Measurements from ENCODE around the gene CXorf58. TPM values are rescaled to one million over a fixed set of nuclear protein-coding genes. Genes with fewer than 3 reads are reported as not detected.
"Not testable (repeated sequence)": the region's sequence is repeated elsewhere in the genome, so short reads cannot be mapped to it uniquely, and the experiment has no call there.

CXorf58 gene, protein sequence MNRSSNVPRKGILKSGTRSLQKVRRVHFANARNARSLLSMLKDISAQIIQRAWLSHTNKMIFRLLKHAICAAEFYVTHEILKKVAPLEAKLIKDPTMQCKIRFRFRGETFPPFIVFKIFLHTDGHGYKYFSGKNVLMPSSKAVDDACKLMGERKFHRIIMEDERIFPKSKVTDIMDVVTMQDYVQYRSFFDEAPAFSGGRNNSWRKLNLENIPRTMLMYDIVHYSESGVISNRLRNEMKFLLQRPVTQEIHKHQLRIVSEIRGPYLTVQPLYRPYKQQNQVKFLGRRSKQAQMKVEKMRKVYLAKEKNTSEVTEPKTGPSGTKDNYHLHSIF
- polyA plus RNA-seq (2014; cell fraction: cytosol; rRNA removed) = not detected in 2 replicates
- polyA plus RNA-seq (2014; cell fraction: nucleus; rRNA removed) = not detected in 2 replicates

DNA sequence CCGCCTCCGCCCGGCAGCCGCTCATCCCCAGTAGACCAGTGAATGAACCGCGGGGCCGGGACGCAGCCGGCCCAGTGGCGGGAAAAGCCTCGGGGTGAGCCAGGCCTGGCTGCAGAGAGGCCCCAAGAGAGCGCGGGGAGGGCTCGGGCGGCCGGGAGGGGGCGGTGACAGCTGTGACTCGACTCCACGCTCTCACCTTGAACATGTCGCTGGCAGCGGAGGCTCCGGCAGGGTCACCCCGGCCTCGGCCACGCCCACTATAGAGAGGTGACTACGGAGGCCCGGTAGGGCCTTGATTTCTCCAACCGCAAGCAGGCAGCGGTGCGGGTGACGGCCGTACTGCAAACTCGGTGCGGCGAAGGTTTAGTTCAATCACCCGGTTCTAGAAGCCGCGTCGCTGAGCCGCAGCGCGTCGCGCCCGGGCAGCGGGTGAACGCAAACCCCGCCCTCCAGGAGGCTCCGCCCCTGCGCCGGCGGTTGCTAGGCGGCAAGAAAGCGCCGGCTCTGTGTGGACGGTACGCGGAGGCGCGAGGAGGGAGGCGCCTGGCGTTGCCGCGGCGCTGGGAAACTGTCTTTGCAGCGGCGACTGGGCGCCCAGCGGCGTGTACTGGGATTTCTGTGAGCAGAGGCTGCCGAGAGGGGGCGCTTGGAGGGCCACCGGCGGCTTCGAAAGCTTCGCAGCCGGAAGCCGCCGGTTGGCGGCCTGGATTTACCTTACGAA is at the start of gene CXorf58, which contains the start of gene APOO:
CXorf58 (plus strand) TSS at position 509 of the 721 bp plus-strand sequence. CDS start 2,297 bp downstream, outside the sequence.
APOO (minus strand) TSS at position 441 of the 721 bp plus-strand sequence; CDS start at position 205, 236 bp downstream.
- DNase-seq (ENCODE audit: low spot score) = peak; percentile 90

DNA sequence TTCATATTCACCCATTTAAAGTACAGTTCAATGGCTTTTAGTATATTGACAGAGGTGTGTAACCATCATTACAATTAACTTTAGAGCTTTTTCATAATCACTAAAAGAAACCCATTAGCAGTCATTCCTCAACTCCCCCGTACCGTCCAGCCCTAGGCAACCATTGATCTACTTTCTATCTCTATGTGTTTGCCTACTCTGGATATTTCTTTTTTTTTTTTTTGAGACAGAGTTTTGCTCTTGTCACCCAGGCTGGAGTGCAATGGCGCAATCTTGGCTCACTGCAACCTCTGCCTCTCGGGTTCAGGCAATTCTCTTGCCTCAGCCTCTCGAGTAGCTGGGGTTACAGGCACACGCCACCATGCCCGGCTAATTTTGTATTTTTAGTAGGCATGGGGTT is 48.6 kb upstream of the CXorf58 start:
- not testable (repeated sequence) for DNase-seq (ENCODE audit: low spot score)

DNA sequence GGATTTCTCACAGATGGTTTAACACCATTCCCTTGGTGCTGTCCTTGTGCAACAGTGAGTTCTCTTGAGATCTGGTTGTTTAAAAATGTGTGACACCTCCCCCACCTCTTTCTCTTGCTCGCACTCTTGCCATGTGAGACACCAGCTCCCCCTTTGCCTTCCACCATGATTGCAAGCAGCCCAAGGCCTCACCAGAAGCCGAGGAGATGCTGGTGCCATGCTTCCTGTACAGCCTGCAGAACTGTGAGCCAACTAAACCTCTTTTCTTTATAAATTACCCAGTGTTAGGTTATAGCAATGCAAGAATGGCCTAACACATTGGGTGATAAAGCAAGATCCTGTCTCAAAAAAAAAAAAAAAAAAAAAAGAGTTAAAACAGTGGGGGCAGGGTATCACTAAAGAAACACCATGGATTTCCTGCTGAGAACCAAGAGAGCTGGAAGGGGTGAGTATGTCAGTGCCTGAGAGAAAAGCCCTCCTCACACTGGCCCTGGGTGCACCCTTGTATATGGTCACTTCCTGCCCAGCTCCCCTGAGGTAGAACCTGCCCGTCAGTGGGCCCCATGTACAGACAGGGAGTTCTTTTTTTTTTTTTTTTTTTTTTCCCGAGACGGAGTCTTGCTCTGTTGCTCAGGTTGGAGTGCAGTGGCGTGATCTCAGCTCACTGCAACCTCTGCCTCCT is 46.5 kb upstream of the CXorf58 start:
- no peak for DNase-seq (ENCODE audit: low spot score)

DNA sequence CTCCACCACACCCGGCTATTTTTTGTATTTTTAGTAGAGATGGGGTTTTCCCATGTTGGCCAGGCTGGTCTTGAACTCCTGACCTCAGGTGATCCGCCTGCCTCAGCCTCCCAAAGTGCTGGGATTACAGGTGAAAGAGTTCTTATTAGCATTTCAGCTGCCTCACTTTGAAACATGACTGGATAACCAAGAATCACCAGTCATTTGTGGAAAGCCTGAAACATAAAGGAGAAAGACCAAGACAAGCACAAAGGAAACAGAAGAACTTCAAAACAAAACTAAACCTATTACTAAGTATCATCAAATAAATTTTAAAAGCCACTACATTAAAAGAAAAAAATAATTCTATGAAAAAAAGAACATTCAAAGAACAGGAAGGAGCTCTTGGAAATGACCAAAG is 45.9 kb upstream of the CXorf58 start:
- DNase-seq (ENCODE audit: low spot score) = not testable (repeated sequence)

DNA sequence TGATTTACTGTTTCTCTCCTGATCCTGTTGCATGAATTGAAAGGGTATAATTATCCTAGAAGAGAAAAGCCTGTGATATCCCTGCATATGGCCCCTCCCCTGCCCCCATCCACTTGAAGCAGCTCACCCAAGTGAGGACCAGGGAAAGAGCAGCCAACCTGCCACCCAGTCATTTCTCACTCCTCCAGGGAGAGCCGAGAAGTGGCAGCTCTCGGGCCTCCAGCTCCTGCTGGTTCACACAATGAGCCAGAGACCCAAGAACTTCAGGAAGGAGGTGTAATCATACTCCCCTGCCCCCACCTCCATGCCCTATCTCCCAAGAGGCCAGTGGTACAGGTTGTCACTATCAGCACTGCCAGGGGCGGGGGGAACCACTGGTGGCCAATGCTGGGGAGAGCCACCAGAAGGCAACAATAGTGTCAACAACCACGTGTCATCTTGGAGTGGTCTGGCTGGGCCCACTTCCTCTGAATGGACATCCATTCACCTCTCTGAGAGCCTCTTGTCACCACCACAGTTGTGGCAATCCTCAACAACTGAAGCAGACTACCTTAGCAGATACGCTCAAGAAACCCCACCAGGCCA is 43.0 kb upstream of the CXorf58 start:
- no peak for DNase-seq (ENCODE audit: low spot score)

DNA sequence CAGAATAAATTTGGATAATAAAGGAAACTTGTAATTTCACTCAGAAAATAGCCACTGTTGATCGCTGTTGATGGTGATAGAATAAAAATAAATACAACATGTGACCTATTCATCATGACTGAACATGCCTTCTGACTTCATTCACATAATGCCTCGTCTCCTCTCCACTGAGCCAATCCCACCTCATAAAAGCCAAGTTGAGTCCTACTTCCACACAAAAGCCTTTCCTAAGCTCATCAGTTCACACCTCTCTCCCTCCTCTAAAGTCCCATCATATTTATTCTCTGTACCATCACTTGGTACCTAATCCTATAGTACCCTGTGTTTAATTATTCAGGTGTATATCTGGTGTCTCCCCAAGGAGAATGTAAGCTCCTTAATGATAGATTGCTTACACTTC is 37.8 kb upstream of the CXorf58 start:
- no peak for DNase-seq (ENCODE audit: low spot score)

DNA sequence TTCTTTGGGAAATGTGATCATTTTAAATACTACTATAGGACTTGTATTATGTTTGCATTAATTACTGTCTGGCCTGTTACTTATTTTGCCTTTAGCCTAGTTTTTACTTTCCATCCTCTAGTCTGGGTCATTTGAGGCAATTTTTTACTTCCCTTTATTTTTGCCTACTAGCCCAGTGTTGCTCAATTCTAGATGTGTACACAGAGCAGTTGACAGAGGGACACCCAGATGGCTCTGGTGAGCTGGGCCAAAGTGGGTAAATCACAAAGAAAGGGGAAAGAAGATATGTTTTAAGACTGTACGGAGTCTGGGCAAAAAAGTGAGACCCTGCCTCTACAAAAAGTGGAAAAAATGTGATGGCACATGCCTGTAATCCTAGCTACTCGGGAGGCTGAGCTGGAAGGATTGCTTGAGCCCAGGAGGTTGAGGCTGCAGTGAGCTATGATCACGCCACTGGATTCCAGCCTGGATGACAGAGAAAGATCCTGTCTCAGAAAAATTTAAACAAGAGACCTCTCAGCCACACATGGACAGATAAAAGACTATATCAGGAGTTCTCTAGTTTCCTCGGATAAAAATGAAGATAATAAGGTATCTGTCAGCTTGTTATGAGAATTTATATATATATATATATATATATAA is 35.8 kb upstream of the CXorf58 start:
- no peak for DNase-seq (ENCODE audit: low spot score)

DNA sequence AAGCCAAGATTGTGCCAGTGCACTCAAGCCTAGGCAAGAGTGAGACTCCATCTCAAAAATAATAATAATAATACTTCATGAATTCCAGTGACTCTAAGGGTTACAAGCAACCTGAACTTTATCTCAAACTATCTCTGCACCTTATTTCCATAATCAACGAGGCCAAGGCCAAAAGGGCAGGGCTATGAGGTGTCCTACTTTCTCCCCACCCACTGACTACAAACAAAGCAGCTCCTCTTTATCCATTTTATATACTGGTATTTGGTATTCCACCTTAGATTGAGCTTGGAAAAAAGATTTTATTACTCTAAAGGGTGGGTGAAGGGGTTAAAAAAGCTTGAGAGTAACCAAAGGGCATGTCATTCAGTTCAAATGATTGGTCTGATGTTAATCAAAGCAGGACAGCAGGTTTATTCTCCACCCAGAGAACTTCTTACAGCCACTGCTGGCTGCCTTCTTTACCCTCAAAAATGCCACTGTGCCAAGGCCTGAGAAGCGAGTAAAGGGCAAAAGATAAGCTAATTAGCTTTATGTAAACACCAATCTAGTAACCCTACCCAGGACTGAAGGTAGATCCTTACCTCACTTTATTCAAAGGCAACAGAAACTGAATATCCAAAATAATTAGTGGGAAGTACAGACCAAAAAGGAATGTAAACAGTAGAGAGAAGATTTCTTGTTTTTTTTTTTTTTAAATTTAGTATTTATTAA is 28.3 kb upstream of the CXorf58 start:
- no peak for DNase-seq (ENCODE audit: low spot score)

DNA sequence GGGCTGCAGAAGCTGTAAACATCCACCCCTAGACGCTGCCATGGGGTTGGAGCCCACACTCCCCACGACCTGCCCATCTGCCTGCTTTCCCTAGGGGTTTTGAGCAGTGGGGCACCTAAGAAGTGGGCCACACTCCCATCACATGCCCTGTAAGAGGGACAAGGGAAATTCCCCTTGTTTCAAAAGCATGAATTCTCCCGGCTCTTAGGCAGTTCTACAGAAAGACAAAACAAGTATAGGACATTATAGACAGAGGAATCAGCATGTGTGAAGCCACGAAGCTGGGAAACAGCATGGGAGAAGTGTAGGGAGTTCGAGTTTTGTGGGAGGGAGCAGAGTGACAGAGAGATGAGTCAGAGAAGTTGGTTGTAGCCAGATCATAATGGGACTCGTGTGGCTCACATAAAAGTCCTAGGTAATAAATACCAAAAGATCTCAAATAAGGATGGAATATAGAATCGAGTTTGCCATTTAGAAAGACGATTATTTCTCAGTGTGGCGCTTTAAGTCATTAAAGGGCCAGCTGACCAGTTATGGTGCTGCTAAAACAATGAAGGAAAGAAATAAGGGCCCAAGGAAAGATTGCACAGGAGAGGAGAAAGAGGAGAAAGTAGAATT is 24.0 kb upstream of the CXorf58 start:
- DNase-seq (ENCODE audit: low spot score) = no peak

DNA sequence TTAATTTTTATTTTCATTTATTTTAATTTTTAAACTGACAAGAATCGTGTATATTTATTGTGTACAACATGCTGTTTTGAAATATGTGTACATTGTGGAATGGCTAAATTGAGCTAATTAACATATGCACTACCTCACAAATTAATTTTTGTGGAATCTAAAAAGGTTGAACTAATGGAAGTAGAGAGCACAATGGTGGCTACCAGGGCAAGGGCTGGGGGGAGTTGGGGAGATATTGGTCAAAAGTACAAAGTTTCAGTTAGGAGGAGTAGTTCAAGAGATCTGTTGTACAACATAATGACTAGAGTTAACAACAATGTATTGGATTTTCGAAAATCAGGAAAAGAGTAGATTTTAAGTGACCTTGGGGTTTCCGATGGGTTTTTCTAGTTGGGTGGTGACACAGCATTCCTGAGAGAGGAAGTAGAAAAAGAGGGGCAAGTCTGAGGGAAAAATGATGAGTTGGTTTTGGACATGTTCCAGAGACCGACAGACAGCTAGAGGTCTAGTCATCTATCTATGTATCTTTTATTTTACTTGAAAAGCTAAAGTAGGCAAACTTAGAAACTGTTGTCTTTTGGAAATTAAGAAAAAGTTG is 23.3 kb upstream of the CXorf58 start:
- DNase-seq (ENCODE audit: low spot score) = no peak

DNA sequence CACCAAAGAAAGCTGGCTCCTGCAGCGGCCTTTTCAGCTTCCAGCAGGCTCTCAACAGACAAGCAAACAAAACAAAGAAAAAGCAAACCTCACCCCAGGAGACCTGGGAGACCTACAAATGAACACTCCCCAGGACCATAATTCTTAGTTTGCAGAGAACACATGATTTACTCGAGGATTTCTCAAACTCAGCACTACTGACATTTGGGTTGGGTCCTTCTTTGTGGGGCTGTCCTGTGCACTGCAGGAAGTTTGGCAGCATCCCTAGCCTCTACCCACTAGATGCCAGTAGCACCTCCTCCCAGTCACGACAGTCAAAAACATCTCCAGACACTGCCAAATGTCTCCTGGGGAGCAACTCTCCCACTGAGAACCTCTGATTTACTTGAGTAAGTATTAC is 22.0 kb upstream of the CXorf58 start:
- no peak for DNase-seq (ENCODE audit: low spot score)

DNA sequence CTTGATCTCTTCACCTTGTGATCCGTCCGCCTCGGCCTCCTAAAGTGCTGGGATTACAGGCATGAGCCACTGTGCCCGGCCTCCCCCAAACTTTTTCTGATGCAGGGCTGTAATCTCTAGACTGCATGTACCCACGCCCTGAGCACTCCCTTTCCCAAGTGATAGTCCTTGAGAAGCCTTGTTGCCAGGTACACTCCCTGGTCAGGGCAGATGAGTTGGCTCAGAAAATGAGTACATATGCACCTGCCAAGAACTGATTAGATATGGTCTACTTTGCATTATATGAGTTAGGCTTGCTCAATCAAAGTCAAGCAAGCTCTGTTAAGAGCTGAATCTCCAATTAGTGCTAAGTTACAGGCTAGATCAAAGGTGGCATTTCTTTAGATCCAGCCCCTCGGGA is 20.4 kb upstream of the CXorf58 start:
- DNase-seq (ENCODE audit: low spot score) = no peak

DNA sequence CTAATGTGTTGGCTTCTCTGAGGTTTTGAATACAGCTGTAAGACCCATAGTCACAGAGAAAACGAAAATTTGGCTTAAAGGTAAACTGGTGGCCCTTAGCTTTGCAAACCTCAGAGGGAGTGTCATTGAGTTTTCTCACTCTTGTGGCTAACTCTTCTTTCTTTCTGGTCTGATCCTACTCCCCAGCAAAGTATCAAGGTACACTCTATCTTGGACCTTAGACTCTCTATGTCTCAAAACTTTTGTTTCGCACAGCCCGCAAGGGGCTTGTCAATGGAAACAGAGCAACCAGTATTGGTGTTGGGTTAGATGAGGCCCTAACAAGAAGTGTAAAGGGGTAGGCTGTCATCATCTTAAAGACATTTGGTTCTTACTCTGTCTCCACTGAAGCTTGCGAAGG is 19.9 kb upstream of the CXorf58 start:
- DNase-seq (ENCODE audit: low spot score) = no peak

DNA sequence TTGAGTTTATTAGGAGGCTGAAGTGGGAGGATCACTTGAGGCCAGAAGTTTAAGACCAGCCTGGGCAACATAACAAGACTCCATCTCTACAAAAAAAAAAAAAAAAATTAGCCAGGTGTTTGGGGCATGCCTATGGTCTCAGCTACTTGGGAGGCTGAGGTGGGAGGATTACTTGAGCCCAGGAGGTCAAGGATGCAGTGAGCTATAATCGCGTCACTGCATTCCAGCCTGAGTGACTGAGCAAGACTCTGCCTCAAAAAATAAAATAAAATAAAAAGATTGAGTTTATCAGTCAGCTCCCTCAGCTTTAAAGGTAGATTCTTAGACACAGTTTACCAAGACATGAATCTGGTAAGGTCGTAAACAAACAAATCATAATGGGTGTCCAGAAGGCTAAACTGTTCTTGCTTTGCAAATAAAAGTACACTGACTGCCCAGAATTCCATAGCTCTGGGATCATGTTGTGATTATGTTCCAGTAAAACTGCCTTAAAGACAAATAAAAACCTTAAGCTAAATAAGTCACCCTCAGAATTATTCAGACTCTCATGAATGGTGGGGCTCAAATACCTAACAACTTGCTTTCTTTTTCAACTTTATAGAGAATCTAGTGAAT is 18.8 kb upstream of the CXorf58 start:
- DNase-seq (ENCODE audit: low spot score) = no peak

DNA sequence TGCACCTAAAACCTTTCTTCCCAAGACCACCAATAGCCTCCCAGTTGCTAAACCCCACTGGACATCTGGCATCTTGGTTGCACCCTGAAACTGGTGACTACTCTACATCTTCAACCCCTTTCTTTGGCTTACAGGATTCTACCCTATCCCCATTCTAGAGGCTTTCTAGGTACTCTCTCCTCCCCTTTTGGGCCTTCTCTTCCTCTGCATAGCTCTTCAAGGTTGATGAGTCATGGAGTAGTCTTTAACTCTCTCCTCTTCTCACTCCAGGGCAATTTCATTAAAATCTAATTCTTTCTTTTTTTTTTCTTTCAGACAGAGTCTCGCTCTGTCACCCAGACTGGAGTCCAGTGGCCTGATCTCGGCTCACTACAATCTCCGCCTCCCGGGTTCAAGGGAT is 16.9 kb upstream of the CXorf58 start:
- no peak for DNase-seq (ENCODE audit: low spot score)

DNA sequence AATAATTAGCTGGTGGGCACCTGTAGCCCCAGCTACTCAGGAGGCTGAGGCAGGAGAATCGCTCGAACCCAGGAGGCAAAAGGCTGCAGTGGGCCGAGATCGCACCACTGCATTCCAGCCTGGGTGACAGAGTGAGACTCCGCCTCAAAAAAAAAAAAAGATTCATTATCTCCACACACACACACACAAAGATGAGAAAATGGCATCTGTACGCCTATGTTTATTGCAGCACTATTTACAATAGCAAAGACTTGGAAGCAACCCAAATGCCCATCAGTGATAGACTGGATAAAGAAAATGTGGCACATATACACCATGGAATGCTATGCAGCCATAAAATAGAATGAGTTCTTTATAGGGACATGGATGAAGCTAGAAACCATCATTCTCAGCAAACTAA is 12.8 kb upstream of the CXorf58 start:
- DNase-seq (ENCODE audit: low spot score) = not testable (repeated sequence)

DNA sequence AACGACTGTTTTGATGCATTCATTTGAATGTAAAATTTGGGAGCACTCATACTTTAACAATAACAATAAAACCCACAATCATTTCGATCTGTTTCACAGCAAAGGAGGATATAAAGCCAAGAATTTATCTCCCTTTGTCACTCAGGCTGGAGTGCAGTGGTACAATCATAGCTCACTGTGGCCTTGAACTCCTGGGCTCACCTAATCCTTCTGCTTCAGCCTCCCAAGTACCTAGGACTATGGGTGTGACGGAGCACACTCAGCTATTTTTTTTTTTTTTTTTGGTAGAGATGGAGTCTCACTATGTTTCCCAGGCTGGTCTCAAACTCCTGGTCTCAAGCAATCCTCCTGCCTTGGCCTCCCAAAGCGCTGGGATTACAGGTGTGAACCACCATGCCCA is 11.3 kb upstream of the CXorf58 start:
- DNase-seq (ENCODE audit: low spot score) = not testable (repeated sequence)

DNA sequence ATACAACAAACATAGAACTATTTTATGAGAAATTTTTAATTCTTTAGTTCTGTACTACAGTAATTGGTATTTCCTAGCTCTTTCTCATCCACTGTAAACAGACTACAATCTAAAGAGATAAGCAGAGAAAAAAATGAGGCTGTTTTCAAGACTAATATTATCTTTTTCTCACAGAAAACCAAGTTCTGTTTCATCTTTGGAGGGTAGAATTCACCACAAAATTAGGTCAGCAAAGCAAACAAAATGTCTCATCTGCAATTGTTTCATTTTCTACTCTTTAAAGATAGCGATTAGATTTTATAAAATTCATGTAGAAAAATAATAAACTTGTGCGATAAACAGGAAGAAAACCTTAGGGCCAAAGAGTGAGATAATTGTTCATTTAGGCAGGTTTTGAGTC is 10.8 kb upstream of the CXorf58 start:
- DNase-seq (ENCODE audit: low spot score) = no peak

DNA sequence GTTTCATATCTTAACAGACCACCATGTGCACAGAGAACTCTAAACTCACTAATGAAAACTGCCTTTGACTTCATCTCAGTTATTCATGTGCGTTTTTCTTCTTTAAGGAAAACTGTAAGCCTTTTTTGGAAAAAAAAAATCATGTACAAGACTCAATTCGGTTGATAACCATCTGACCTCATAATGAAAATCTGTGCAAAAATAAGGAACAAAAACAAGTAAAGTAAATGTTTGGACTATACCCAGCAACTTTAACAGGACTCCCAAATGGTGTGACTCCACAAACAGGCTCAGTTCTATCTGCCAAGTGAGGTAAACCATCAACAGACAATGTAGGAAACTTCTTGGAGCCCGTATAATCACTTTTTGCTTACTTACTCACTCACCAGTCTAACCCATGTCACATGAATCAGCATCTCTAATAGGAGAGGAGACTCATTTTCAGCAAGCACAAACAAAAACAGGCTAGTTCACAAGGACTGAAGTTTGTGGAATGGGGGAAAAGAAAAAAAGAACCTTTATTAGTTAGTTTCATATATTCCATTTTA is 9.3 kb upstream of the CXorf58 start:
- no peak for DNase-seq (ENCODE audit: low spot score)
